GM21367 (cell line): Measurements from ENCODE around the gene XYLT1.
"Not testable (repeated sequence)": the region's sequence is repeated elsewhere in the genome, so short reads cannot be mapped to it uniquely, and the experiment has no call there.

Source experiments
- ATAC-seq: cut with Tn5 transposase; IDR thresholded peaks from one replicate; pipeline ENCODE4 v1.9.1; 2021; ENCODE audit not compliant: unreplicated experiment

XYLT1 gene

GRCh38 chr16:17313793-17314547 is 156.8 kb downstream of the XYLT1 start:
- no peak for ATAC-seq

GRCh38 chr16:17313085-17313611 is 157.6 kb downstream of the XYLT1 start:
- no peak for ATAC-seq

GRCh38 chr16:17312094-17312710 is 158.6 kb downstream of the XYLT1 start:
- no peak for ATAC-seq

GRCh38 chr16:17311333-17312093 is 159.2 kb downstream of the XYLT1 start:
- ATAC-seq, result no peak

GRCh38 chr16:17309510-17309909 is 161.2 kb downstream of the XYLT1 start:
- ATAC-seq, result no peak

- no peak for ATAC-seq
Measured at GRCh38 chr16:17308186-17308585, 162.6 kb downstream of the XYLT1 start.

- ATAC-seq, result no peak
Measured at GRCh38 chr16:17307504-17307903, 163.3 kb downstream of the XYLT1 start.

GRCh38 chr16:17306745-17307144 is 164.0 kb downstream of the XYLT1 start:
- no peak for ATAC-seq

GRCh38 chr16:17306211-17306610 is 164.5 kb downstream of the XYLT1 start:
- not testable (repeated sequence) for ATAC-seq

- ATAC-seq, result no peak
Measured at GRCh38 chr16:17305694-17306093, 165.1 kb downstream of the XYLT1 start.

- no peak for ATAC-seq
Measured at GRCh38 chr16:17304491-17305119, 166.2 kb downstream of the XYLT1 start.

- ATAC-seq, result no peak
Measured at GRCh38 chr16:17304106-17304490, 166.7 kb downstream of the XYLT1 start.

GRCh38 chr16:17303101-17303500 is 167.7 kb downstream of the XYLT1 start:
- no peak for ATAC-seq

- no peak for ATAC-seq
Measured at GRCh38 chr16:17302620-17303019, 168.1 kb downstream of the XYLT1 start.

GRCh38 chr16:17302214-17302613 is 168.5 kb downstream of the XYLT1 start:
- ATAC-seq, result peak; percentile 14

GRCh38 chr16:17301593-17302135 is 169.1 kb downstream of the XYLT1 start:
- peak; percentile 83 for ATAC-seq

- peak; percentile 5 for ATAC-seq
Measured at GRCh38 chr16:17301184-17301583, 169.6 kb downstream of the XYLT1 start.

GRCh38 chr16:17299790-17300189 is 171.0 kb downstream of the XYLT1 start:
- ATAC-seq, result no peak

- ATAC-seq, result no peak
Measured at GRCh38 chr16:17298238-17298637, 172.5 kb downstream of the XYLT1 start.

- no peak for ATAC-seq
Measured at GRCh38 chr16:17296431-17296830, 174.3 kb downstream of the XYLT1 start.

- ATAC-seq, result no peak
Measured at GRCh38 chr16:17295948-17296347, 174.8 kb downstream of the XYLT1 start.
